ENCODE results near the gene KLC3.

The KLC3 gene

GRCh38 chr19:45352471-45352870 lies 11.9 kb downstream of the KLC3 start:
- Histone ChIP-seq H3K4me3 (ENCODE audit: low read length) (no peak overlapping the region), H3K9me2 (replicated peaks; ENCODE audit: control insufficient read depth, low read length) (no peaks in the 10 kb centered on the region), H3K4me1 (ENCODE audit: control insufficient read depth, low read length) (no peaks in the 10 kb centered on the region), H4K20me1 (ENCODE audit: control insufficient read depth, insufficient read depth, low read depth, low read length) (no peaks in the 10 kb centered on the region), H3F3A (ENCODE audit: control insufficient read depth, insufficient read depth) (no peaks in the 10 kb centered on the region), H3K79me2 (ENCODE audit: control insufficient read depth, low read length) (no peaks in the 10 kb centered on the region), H3K9me3 (ENCODE audit: control insufficient read depth, insufficient read depth, low read length) (no peaks in the 10 kb centered on the region), H3K4me2 (ENCODE audit: low read length) (no peak overlapping the region), H3K27ac (ENCODE audit: low read depth, low read length) (no peak overlapping the region), H3K27me3 (ENCODE audit: control insufficient read depth, low read length) (no peaks in the 10 kb centered on the region), H3K36me3 (ENCODE audit: control insufficient read depth, low read length) (peaks cover 23% of the 10 kb centered on the region)
- no peak for TF ChIP-seq EZH2phosphoT487 (IDR thresholded peaks at IDR 0.05; ENCODE audit: borderline replicate concordance, low read length)
- TF ChIP-seq, protein P1, sequence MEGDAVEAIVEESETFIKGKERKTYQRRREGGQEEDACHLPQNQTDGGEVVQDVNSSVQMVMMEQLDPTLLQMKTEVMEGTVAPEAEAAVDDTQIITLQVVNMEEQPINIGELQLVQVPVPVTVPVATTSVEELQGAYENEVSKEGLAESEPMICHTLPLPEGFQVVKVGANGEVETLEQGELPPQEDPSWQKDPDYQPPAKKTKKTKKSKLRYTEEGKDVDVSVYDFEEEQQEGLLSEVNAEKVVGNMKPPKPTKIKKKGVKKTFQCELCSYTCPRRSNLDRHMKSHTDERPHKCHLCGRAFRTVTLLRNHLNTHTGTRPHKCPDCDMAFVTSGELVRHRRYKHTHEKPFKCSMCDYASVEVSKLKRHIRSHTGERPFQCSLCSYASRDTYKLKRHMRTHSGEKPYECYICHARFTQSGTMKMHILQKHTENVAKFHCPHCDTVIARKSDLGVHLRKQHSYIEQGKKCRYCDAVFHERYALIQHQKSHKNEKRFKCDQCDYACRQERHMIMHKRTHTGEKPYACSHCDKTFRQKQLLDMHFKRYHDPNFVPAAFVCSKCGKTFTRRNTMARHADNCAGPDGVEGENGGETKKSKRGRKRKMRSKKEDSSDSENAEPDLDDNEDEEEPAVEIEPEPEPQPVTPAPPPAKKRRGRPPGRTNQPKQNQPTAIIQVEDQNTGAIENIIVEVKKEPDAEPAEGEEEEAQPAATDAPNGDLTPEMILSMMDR (IDR thresholded peaks at IDR 0.05; ENCODE audit: low read depth, low read length, poor library complexity, severe bottlenecking), result no peak

- H3K4me3 ChIP-seq (ENCODE audit: low read length), result no peak overlapping the region
- no peaks in the 10 kb centered on the region for H3K4me1 ChIP-seq (ENCODE audit: control insufficient read depth, low read length)
- H3F3A ChIP-seq (ENCODE audit: control insufficient read depth, insufficient read depth), result no peaks in the 10 kb centered on the region
- no peaks in the 10 kb centered on the region for H3K9me2 ChIP-seq (replicated peaks; ENCODE audit: control insufficient read depth, low read length)
- TF ChIP-seq, protein P1 (IDR thresholded peaks at IDR 0.05; ENCODE audit: low read depth, low read length, poor library complexity, severe bottlenecking), result no peak
- TF ChIP-seq EZH2phosphoT487 (IDR thresholded peaks at IDR 0.05; ENCODE audit: borderline replicate concordance, low read length), result no peak
- H3K9me3 ChIP-seq (ENCODE audit: control insufficient read depth, insufficient read depth, low read length), result no peaks in the 10 kb centered on the region
- H3K36me3 ChIP-seq (ENCODE audit: control insufficient read depth, low read length), result peaks cover 23% of the 10 kb centered on the region
- no peaks in the 10 kb centered on the region for H4K20me1 ChIP-seq (ENCODE audit: control insufficient read depth, insufficient read depth, low read depth, low read length)
- no peaks in the 10 kb centered on the region for H3K27me3 ChIP-seq (ENCODE audit: control insufficient read depth, low read length)
- H3K79me2 ChIP-seq (ENCODE audit: control insufficient read depth, low read length), result no peaks in the 10 kb centered on the region
- H3K4me2 ChIP-seq (ENCODE audit: low read length), result no peak overlapping the region
- no peak overlapping the region for H3K27ac ChIP-seq (ENCODE audit: low read depth, low read length)
Observed at GRCh38 chr19:45352914-45353796, 12.6 kb downstream of the KLC3 start.

DNA sequence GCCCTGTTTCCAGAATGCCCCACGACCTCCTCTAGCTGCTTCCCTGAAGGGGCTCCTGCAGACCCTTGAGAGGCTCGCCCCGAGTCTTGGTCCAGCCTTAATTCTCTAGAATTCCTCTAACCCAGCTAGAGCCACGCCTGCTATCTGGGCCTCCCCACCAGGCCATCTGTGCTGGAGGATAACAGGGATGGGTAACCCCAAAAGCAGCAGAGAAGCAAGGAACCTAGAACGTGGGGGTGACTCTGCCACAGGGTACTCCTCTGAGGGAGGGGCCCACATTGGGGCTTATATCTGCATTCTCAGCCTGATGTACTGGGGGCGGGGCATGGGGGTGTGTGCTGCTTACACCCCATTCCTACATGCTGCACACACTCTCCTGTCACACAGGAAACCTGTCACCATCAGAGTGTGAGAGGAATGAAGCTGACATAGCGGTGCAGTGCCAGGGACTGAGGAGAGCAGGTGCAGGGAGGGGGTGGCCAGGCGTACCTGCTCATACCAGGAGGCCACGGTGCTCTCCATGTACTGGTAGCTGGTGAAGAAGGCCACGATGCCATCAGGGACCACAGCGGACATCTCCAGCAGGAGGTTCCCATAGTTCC lies 13.8 kb downstream of the KLC3 start:
- no peaks in the 10 kb centered on the region for H3K9me2 ChIP-seq (replicated peaks; ENCODE audit: control insufficient read depth, low read length)
- H3K4me1 ChIP-seq (ENCODE audit: control insufficient read depth, low read length), result no peaks in the 10 kb centered on the region
- TF ChIP-seq EZH2phosphoT487 (IDR thresholded peaks at IDR 0.05; ENCODE audit: borderline replicate concordance, low read length), result no peak
- TF ChIP-seq, protein P1 (IDR thresholded peaks at IDR 0.05; ENCODE audit: low read depth, low read length, poor library complexity, severe bottlenecking), result no peak
- H3K9me3 ChIP-seq (ENCODE audit: control insufficient read depth, insufficient read depth, low read length), result no peaks in the 10 kb centered on the region
- H3K4me3 ChIP-seq (ENCODE audit: low read length), result no peak overlapping the region
- no peak overlapping the region for H3K4me2 ChIP-seq (ENCODE audit: low read length)
- H4K20me1 ChIP-seq (ENCODE audit: control insufficient read depth, insufficient read depth, low read depth, low read length), result no peaks in the 10 kb centered on the region
- H3K79me2 ChIP-seq (ENCODE audit: control insufficient read depth, low read length), result no peaks in the 10 kb centered on the region
- H3K27ac ChIP-seq (ENCODE audit: low read depth, low read length), result no peak overlapping the region
- no peaks in the 10 kb centered on the region for H3F3A ChIP-seq (ENCODE audit: control insufficient read depth, insufficient read depth)
- no peaks in the 10 kb centered on the region for H3K27me3 ChIP-seq (ENCODE audit: control insufficient read depth, low read length)
- H3K36me3 ChIP-seq (ENCODE audit: control insufficient read depth, low read length), result peaks cover 23% of the 10 kb centered on the region
